Gastrocnemius medialis (tissue), 4 donors: ENCODE measurements around the gene EBLN2. TPM values are rescaled to one million over a fixed set of nuclear protein-coding genes. Genes with fewer than 3 reads are reported as not detected.

Experiments used
- ATAC-seq, 2 donors: fragments of 150-250 bp; one replicate each; pipeline ENCODE4 v1.9.1; 2016
- DNase-seq, 2 donors: peaks; one replicate each; pipeline ENCODE4 v3.0.0-alpha.2; 2019
- H3K27ac ChIP-seq, 4 donors: fragments of 200-600 bp; sonication (generic); 1 replicate in 1 of 4; 2 replicates in 3 of 4; pipeline ENCODE4 v1.5.1; 2016 to 2018; ENCODE audit warnings: mild to moderate bottlenecking in 2 of 4, moderate library complexity in 1 of 4
- H3K27me3 ChIP-seq, 3 donors: fragments of 200-600 bp; sonication (generic) in 2 of 3; 1 replicate in 1 of 3; 2 replicates in 2 of 3; pipeline versions ENCODE4 v1.5.1 to v1.6.0; 2016 to 2019; ENCODE audit warnings: mild to moderate bottlenecking in 1 of 3, moderate library complexity in 1 of 3
- H3K36me3 ChIP-seq, 2 donors: fragments of 200-600 bp; sonication (generic) in 1 of 2; one replicate each; pipeline ENCODE4 v1.5.1; 2017 to 2018
- H3K4me1 ChIP-seq, 2 donors: fragments of 200-600 bp; sonication (generic) in 1 of 2; one replicate each; pipeline ENCODE4 v1.5.1; 2016 to 2017; ENCODE audit warnings: mild to moderate bottlenecking in 2 of 2
- H3K4me3 ChIP-seq, 4 donors: fragments of 200-600 bp; sonication (generic) in 3 of 4; 1 replicate in 1 of 4; 2 replicates in 3 of 4; pipeline ENCODE4 v1.5.1; 2016 to 2019; ENCODE audit warnings: mild to moderate bottlenecking in 2 of 4
- H3K9me3 ChIP-seq, 3 donors: fragments of 200-600 bp; sonication (generic) in 2 of 3; 1 replicate in 1 of 3; 2 replicates in 2 of 3; pipeline ENCODE4 v1.5.1; 2016 to 2019
- POLR2A ChIP-seq, 2 donors: fragments of 450-650 bp; IDR thresholded peaks; one replicate each; pipeline ENCODE4 v1.6.1; 2017; ENCODE audit warnings: antibody characterized with exemption in 2 of 2, mild to moderate bottlenecking in 2 of 2, moderate library complexity in 2 of 2
- in situ Hi-C, 4 donors: fragments of 200-750 bp; cut with MboI; loops; one replicate each; pipeline versions ENCODE4 v1.15.0 to v1.8.0; 2017; ENCODE audit warnings: low sequenced_read_pairs in 4 of 4
- intact Hi-C: fragments of 100-400 bp; cut with DNase I; formaldehyde crosslinking; loops from one replicate; pipeline ENCODE4 v1.15.1; 2023; ENCODE audit warnings: low total_unique reads
- total RNA-seq, 4 donors: library from RNA; depleted of rRNA; stranded (reverse); fragments of >200 nt; gene quantifications; one replicate each; pipeline versions ENCODE4 v1.1.0 to v1.2.3, GENCODE V29; 2016
- TF ChIP-seq, protein P1 (sequence below), 5 experiments: fragments of 450-650 bp in 3 of 5; fragments of 200-600 bp in 2 of 5; sonication (generic) in 2 of 5; IDR thresholded peaks in 4 of 5; conservative IDR thresholded peaks in 1 of 5; 1 replicate in 4 of 5; 2 replicates in 1 of 5; pipeline ENCODE4 v1.5.1; 2016 to 2019; ENCODE audit warnings: antibody characterized with exemption in 5 of 5, mild to moderate bottlenecking in 3 of 5, moderate library complexity in 3 of 5

Gene EBLN2
- total RNA-seq, 4 donors from 2014 or later: 0.18 to 4.8 (median 0.65) TPM

DNA sequence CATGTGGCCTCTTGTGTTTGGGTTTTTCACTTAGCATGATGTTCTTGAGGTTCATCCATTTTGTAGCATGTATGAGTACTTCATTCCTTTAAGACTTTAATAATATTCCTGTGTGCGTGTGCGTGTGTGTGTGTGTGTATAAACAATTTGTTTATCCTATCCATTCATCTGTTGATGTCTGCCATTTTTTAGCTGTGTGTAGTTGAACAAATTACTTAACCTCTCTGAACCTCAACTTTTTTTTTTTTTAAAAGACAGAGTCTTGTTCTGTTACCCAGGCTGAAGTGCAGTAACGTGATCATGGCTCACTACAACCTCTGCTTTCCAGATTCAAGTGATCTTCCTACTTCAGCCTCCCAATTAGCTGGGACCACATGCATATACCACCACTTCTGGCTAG is 47.3 kb downstream of the EBLN2 start:
- intact Hi-C loops: loop anchor here (10.0 kb wide), 1 partner anchor 746 kb away; no protein-coding TSS in a partner anchor
- in situ Hi-C loops: loop anchor here (10.0 to 25.0 kb wide), 4 partner anchors 554 to 754 kb away; no protein-coding TSS in a partner anchor

DNA sequence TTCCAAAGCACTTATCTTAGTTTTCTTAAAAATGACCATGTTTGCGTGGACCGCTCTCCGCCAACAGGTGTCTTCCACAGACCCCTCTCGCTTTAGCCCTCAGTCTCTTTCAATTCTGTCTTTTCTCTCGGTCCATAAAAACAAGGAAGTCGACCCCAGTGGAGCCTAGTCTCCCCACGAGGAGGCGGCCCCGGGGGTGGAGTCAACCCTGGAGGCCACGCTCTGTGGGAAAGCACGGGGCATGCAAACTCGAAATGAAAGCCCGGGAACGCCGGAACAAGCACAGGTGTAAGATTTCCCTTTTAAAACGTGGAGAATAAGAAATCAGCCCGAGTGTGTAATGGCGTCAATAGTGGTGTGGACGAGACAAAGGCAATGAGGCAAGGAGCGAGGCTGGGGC is 49.1 kb downstream of the EBLN2 start:
- in situ Hi-C loops: loop anchor here in 3 of 4 donors (25.0 kb wide), 2 partner anchors 552 to 752 kb away; no protein-coding TSS in a partner anchor
- intact Hi-C loops: no loop called here
- H3K4me1 ChIP-seq: no peaks in the 10 kb centered on the region

More for the DNA sequence above, 47.3 kb downstream of the EBLN2 start:
- Histone ChIP-seq H3K9me3 (no peaks in the 10 kb centered on the region), H3K27ac (no peak overlapping the region), H3K4me3 (no peak overlapping the region), H3K36me3 (no peaks in the 10 kb centered on the region), H3K27me3 (no peaks in the 10 kb centered on the region), H3K4me1 (no peaks in the 10 kb centered on the region)
- TF ChIP-seq, protein P1, sequence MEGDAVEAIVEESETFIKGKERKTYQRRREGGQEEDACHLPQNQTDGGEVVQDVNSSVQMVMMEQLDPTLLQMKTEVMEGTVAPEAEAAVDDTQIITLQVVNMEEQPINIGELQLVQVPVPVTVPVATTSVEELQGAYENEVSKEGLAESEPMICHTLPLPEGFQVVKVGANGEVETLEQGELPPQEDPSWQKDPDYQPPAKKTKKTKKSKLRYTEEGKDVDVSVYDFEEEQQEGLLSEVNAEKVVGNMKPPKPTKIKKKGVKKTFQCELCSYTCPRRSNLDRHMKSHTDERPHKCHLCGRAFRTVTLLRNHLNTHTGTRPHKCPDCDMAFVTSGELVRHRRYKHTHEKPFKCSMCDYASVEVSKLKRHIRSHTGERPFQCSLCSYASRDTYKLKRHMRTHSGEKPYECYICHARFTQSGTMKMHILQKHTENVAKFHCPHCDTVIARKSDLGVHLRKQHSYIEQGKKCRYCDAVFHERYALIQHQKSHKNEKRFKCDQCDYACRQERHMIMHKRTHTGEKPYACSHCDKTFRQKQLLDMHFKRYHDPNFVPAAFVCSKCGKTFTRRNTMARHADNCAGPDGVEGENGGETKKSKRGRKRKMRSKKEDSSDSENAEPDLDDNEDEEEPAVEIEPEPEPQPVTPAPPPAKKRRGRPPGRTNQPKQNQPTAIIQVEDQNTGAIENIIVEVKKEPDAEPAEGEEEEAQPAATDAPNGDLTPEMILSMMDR (IDR thresholded peaks at IDR 0.05 in 4 of 5, conservative IDR thresholded peaks at IDR 0.05 in 1 of 5): no peak
- no peak for TF ChIP-seq POLR2A (IDR thresholded peaks at IDR 0.05)
- no peak for DNase-seq
- no peak for ATAC-seq

More for the DNA sequence above, 49.1 kb downstream of the EBLN2 start:
- no peak overlapping the region for H3K4me3 ChIP-seq
- DNase-seq (no peak), ATAC-seq (no peak)
- no peak overlapping the region for H3K27ac ChIP-seq
- no peaks in the 10 kb centered on the region for H3K36me3 ChIP-seq
- TF ChIP-seq POLR2A (IDR thresholded peaks at IDR 0.05): no peak
- TF ChIP-seq, protein P1 (IDR thresholded peaks at IDR 0.05 in 4 of 5, conservative IDR thresholded peaks at IDR 0.05 in 1 of 5): no peak
- H3K9me3 ChIP-seq: no peaks in the 10 kb centered on the region
- H3K27me3 ChIP-seq: no peaks in the 10 kb centered on the region

Other genes with a start within 250 kb of the EBLN2 start
- gene SHQ1, start 213.2 kb upstream of the EBLN2 start, total RNA-seq: 10 to 100 TPM in 3 of 4 donors, 1 to 10 TPM in 1; 9.2 to 15.0 (median 12.6) TPM
- under 1 TPM in 3 of 4 donors, not detected in 1; 0.31 to 0.94 (median 0.38) TPM for gene GXYLT2, start 173.6 kb upstream of the EBLN2 start, total RNA-seq
- 10 to 100 TPM; 31.0 to 60.5 (median 47.0) TPM for gene PPP4R2, start 64.8 kb upstream of the EBLN2 start, total RNA-seq